Loucy (cell line): ENCODE data around the gene RNF32.

Experiments used
- H2AFZ ChIP-seq: fragments of 200-600 bp; sonication (generic); 2 replicates; pipeline ENCODE4 v1.6.0; 2016; ENCODE audit warnings: antibody characterized with exemption, mild to moderate bottlenecking, low read length, moderate library complexity
- H3F3A ChIP-seq: fragments of 200-600 bp; 2 replicates; pipeline ENCODE4 v1.6.0; 2016; ENCODE audit warnings: antibody characterized with exemption, low read depth, mild to moderate bottlenecking
- H3K27me3 ChIP-seq: fragments of 200-600 bp; sonication (generic); 2 replicates; pipeline ENCODE4 v1.6.1; 2014; ENCODE audit warnings: low read length, mild to moderate bottlenecking; ENCODE audit not compliant: insufficient read depth, poor library complexity, severe bottlenecking
- H3K36me3 ChIP-seq: fragments of 200-600 bp; sonication (generic); 2 replicates; pipeline ENCODE4 v1.6.1; 2016; ENCODE audit warnings: low read length; ENCODE audit not compliant: insufficient read depth
- H3K4me1 ChIP-seq: fragments of 200-600 bp; sonication (generic); 2 replicates; pipeline ENCODE4 v1.5.1; 2014; ENCODE audit warnings: low read length, mild to moderate bottlenecking; ENCODE audit not compliant: insufficient read depth, poor library complexity, severe bottlenecking
- H3K4me2 ChIP-seq: fragments of 200-600 bp; sonication (generic); 2 replicates; pipeline ENCODE4 v1.6.0; 2014; ENCODE audit warnings: antibody characterized with exemption, low read length, low read depth, mild to moderate bottlenecking; ENCODE audit not compliant: poor library complexity, severe bottlenecking
- H3K4me3 ChIP-seq: fragments of 200-600 bp; sonication (generic); 2 replicates; pipeline ENCODE4 v1.5.1; 2014; ENCODE audit warnings: low read length, mild to moderate bottlenecking, mixed read lengths; ENCODE audit not compliant: poor library complexity, severe bottlenecking
- H3K79me2 ChIP-seq: fragments of 200-600 bp; sonication (generic); 2 replicates; pipeline ENCODE4 v1.6.1; 2014; ENCODE audit warnings: low read length; ENCODE audit not compliant: insufficient read depth
- H3K9ac ChIP-seq: fragments of 200-600 bp; sonication (generic); 2 replicates; pipeline ENCODE4 v1.6.0; 2014; ENCODE audit warnings: mild to moderate bottlenecking, low read depth, low read length, moderate library complexity; ENCODE audit not compliant: poor library complexity, severe bottlenecking
- H3K9me2 ChIP-seq: fragments of 200-600 bp; sonication (generic); replicated peaks from 2 replicates; pipeline ENCODE4 v1.6.1; 2016; ENCODE audit warnings: low read depth, low read length, mixed read lengths
- H3K9me3 ChIP-seq: fragments of 200-600 bp; sonication (generic); 2 replicates; pipeline ENCODE4 v1.6.1; 2014; ENCODE audit warnings: mild to moderate bottlenecking, antibody characterized with exemption, low read length, low read depth; ENCODE audit not compliant: insufficient read depth
- H4K20me1 ChIP-seq: fragments of 200-600 bp; sonication (generic); 2 replicates; pipeline ENCODE4 v1.6.0; 2014; ENCODE audit warnings: antibody characterized with exemption, low read length, mild to moderate bottlenecking; ENCODE audit not compliant: insufficient read depth, poor library complexity, severe bottlenecking
- CTCF ChIP-seq: fragments of 200-600 bp; sonication (generic); conservative IDR thresholded peaks from 2 replicates; pipeline ENCODE4 v1.5.1; 2014; ENCODE audit warnings: mild to moderate bottlenecking, antibody characterized with exemption, low read length
- EZH2phosphoT487 ChIP-seq: fragments of 200-600 bp; IDR thresholded peaks from 2 replicates; pipeline ENCODE4 v1.6.1; 2018; ENCODE audit warnings: antibody characterized with exemption, mild to moderate bottlenecking, moderate library complexity, borderline replicate concordance

RNF32 gene

GRCh38 chr7:156606135-156606534, 34.4 kb upstream of the RNF32 start:
- no peaks in the 10 kb centered on the region for H3F3A ChIP-seq

GRCh38 chr7:156606691-156607331, 33.8 kb upstream of the RNF32 start:
- H3K4me1 ChIP-seq, result no peaks in the 10 kb centered on the region
- no peak overlapping the region for H3K4me3 ChIP-seq
- no peak for TF ChIP-seq CTCF
- TF ChIP-seq EZH2phosphoT487, result no peak
- no peak overlapping the region for H3K9ac ChIP-seq
- no peaks in the 10 kb centered on the region for H3K27me3 ChIP-seq
- no peak overlapping the region for H2AFZ ChIP-seq
- H3K9me3 ChIP-seq, result no peaks in the 10 kb centered on the region
- no peaks in the 10 kb centered on the region for H3K9me2 ChIP-seq
- H3K79me2 ChIP-seq, result no peaks in the 10 kb centered on the region
- no peaks in the 10 kb centered on the region for H3F3A ChIP-seq
- H4K20me1 ChIP-seq, result no peaks in the 10 kb centered on the region
- no peak overlapping the region for H3K4me2 ChIP-seq
- H3K36me3 ChIP-seq, result no peaks in the 10 kb centered on the region

More at GRCh38 chr7:156606135-156606534, 34.4 kb upstream of the RNF32 start:
- Histone ChIP-seq H3K4me3 (no peak overlapping the region), H3K36me3 (no peaks in the 10 kb centered on the region), H3K9me3 (no peaks in the 10 kb centered on the region), H3K27me3 (no peaks in the 10 kb centered on the region), H3K9me2 (no peaks in the 10 kb centered on the region), H3K79me2 (no peaks in the 10 kb centered on the region), H4K20me1 (no peaks in the 10 kb centered on the region), H3K9ac (no peak overlapping the region), H3K4me1 (no peaks in the 10 kb centered on the region), H3K4me2 (no peak overlapping the region), H2AFZ (no peak overlapping the region)
- TF ChIP-seq CTCF, result no peak
- no peak for TF ChIP-seq EZH2phosphoT487

GRCh38 chr7:156607332-156608172, 33.0 kb upstream of the RNF32 start:
- Histone ChIP-seq H3K79me2 (no peaks in the 10 kb centered on the region), H4K20me1 (no peaks in the 10 kb centered on the region), H2AFZ (no peak overlapping the region), H3K27me3 (no peaks in the 10 kb centered on the region), H3K9me2 (no peaks in the 10 kb centered on the region), H3F3A (no peaks in the 10 kb centered on the region), H3K4me3 (no peak overlapping the region), H3K9me3 (no peaks in the 10 kb centered on the region), H3K9ac (no peak overlapping the region), H3K4me1 (peaks cover 2% of the 10 kb centered on the region), H3K4me2 (no peak overlapping the region), H3K36me3 (no peaks in the 10 kb centered on the region)
- no peak for TF ChIP-seq CTCF
- TF ChIP-seq EZH2phosphoT487, result no peak
